HCT116 (cell line): ENCODE results near the gene NEK3. TPM values are rescaled to one million over a fixed set of nuclear protein-coding genes. Genes with fewer than 3 reads are reported as not detected.

Experiments
- ATAC-seq: fragments of 200-7000 bp; cut with Tn5 transposase; 2 replicates; pipeline ENCODE4 v1.9.1; 2020; ENCODE audit warnings: mild to moderate bottlenecking, moderate library complexity
- BruUV-seq: library from RNA; stranded (reverse); fragments of 400-500 nt; replicated peaks from 2 replicates; lab custom pipeline; 2021; lab: Mats Ljungman, UMichigan
- CTCF ChIA-PET: fragments of 300-600 bp; sonication (Branson Sonifier 250); formaldehyde crosslinking; loops from one replicate; lab custom pipeline; 2021; ENCODE audit warnings: antibody characterized with exemption; lab: Charles Lee
- POLR2A ChIA-PET: fragments of 300-600, 350-600 bp; sonication (Branson Sonifier 250); formaldehyde crosslinking; loops from one replicate; lab custom pipeline; 2021; ENCODE audit warnings: antibody characterized with exemption; lab: Charles Lee
- RAD21 ChIA-PET, 2 experiments: fragments of 300-600 bp; sonication (Branson Sonifier 250); formaldehyde crosslinking; loops; one replicate each; lab custom pipeline; 2023; ENCODE audit warnings: low total read pairs in 2 of 2; ENCODE audit not compliant: uncharacterized antibody in 2 of 2, unreplicated experiment in 2 of 2, low non-redundant PET in 1 of 2; lab: Charles Lee
- DNase-seq: peaks from one replicate; pipeline ENCODE4 v3.0.0-alpha.2; 2010; ENCODE audit warnings: low read depth, low spot score
- H2AFZ ChIP-seq: fragments of 200-600 bp; shearing (Covaris generic), sonication (generic); 2 replicates; pipeline ENCODE4 v1.6.1; 2017; ENCODE audit warnings: low read depth, mixed run types, mixed read lengths, antibody characterized with exemption, low read length; ENCODE audit not compliant: poor library complexity, severe bottlenecking
- H3K27ac ChIP-seq: 2 replicates; pipeline ENCODE4 v1.5.1; 2012; ENCODE audit warnings: low read depth, low read length
- H3K27me3 ChIP-seq: fragments of 200-600 bp; sonication (generic); 2 replicates; pipeline ENCODE4 v1.6.1; 2016; ENCODE audit warnings: mixed run types, low read length, mixed read lengths; ENCODE audit not compliant: insufficient read depth
- H3K36me3 ChIP-seq, 2 experiments: fragments of 200-500 bp in 1 of 2; fragments of 200-600 bp in 1 of 2; sonication (Bioruptor generic) in 1 of 2; sonication (generic) in 1 of 2; 2 replicates each; pipeline versions ENCODE4 v1.5.1 to v1.6.1; 2014 to 2016; ENCODE audit warnings: low read length in 2 of 2, inconsistent platforms in 1 of 2, mixed read lengths in 1 of 2, mixed run types in 1 of 2; ENCODE audit not compliant: insufficient read depth in 2 of 2, control insufficient read depth in 1 of 2
- H3K4me1 ChIP-seq, 2 experiments: fragments of 200-600 bp in 1 of 2; sonication (generic) in 1 of 2; 2 replicates each; pipeline versions ENCODE4 v1.5.1 to v1.6.1; 2012 to 2017; ENCODE audit warnings: low read length in 2 of 2, inconsistent platforms in 1 of 2, mild to moderate bottlenecking in 1 of 2, mixed read lengths in 1 of 2, mixed run types in 1 of 2, moderate library complexity in 1 of 2; ENCODE audit not compliant: insufficient read depth in 2 of 2, control insufficient read depth in 1 of 2
- H3K4me2 ChIP-seq: fragments of 200-600 bp; sonication (generic); 2 replicates; pipeline ENCODE4 v1.6.1; 2017; ENCODE audit warnings: mixed run types, low read length, mixed read lengths
- H3K4me3 ChIP-seq, 2 experiments: fragments of 200-600 bp in 1 of 2; sonication (generic) in 1 of 2; replicated peaks in 1 of 2; 2 replicates each; pipeline ENCODE4 v1.5.1; 2011 to 2016; ENCODE audit warnings: low read length in 2 of 2, control low read depth in 1 of 2, low read depth in 1 of 2, mild to moderate bottlenecking in 1 of 2, mixed read lengths in 1 of 2, mixed run types in 1 of 2
- H3K79me2 ChIP-seq: fragments of 200-600 bp; sonication (generic); 2 replicates; pipeline ENCODE4 v1.6.1; 2017; ENCODE audit warnings: mild to moderate bottlenecking, mixed run types, low read length, moderate library complexity, mixed read lengths; ENCODE audit not compliant: insufficient read depth
- H3K9ac ChIP-seq: fragments of 200-600 bp; sonication (generic); 2 replicates; pipeline ENCODE4 v1.6.1; 2016; ENCODE audit warnings: low read length, mixed read lengths
- H3K9me2 ChIP-seq: fragments of 200-600 bp; sonication (generic), shearing (Covaris generic); 2 replicates; pipeline ENCODE4 v1.6.1; 2017; ENCODE audit warnings: mixed run types, mild to moderate bottlenecking, moderate library complexity; ENCODE audit not compliant: insufficient read depth
- H3K9me3 ChIP-seq, 2 experiments: fragments of 200-500 bp in 1 of 2; fragments of 200-600 bp in 1 of 2; sonication (Bioruptor generic) in 1 of 2; sonication (generic) in 1 of 2; 2 replicates each; pipeline ENCODE4 v1.6.1; 2014 to 2017; ENCODE audit warnings: low read length in 2 of 2, mixed read lengths in 2 of 2, inconsistent platforms in 1 of 2, low read depth in 1 of 2, mild to moderate bottlenecking in 1 of 2, mixed run types in 1 of 2, moderate library complexity in 1 of 2; ENCODE audit not compliant: control insufficient read depth in 1 of 2, insufficient read depth in 1 of 2
- H4K20me1 ChIP-seq: fragments of 200-600 bp; sonication (generic), shearing (Covaris generic); 2 replicates; pipeline ENCODE4 v1.6.1; 2017; ENCODE audit warnings: mixed run types, mild to moderate bottlenecking, moderate library complexity; ENCODE audit not compliant: insufficient read depth
- ATF3 ChIP-seq: IDR thresholded peaks from 2 replicates; pipeline ENCODE4 v1.6.1; 2012
- CBX3 ChIP-seq: IDR thresholded peaks from 2 replicates; pipeline ENCODE4 v1.6.1; 2012; ENCODE audit warnings: low read depth
- CTCF ChIP-seq, 3 experiments: fragments of 200-600 bp in 1 of 3; sonication (generic) in 1 of 3; IDR thresholded peaks in 2 of 3; conservative IDR thresholded peaks in 1 of 3; 2 replicates each; pipeline ENCODE4 v1.5.1; 2012 to 2017; ENCODE audit warnings: low read depth in 2 of 3, low read length in 2 of 3, antibody characterized with exemption in 1 of 3, borderline replicate concordance in 1 of 3, control low read depth in 1 of 3, mild to moderate bottlenecking in 1 of 3, mixed read lengths in 1 of 3, mixed run types in 1 of 3, moderate library complexity in 1 of 3; ENCODE audit not compliant: insufficient read depth in 1 of 3
- EGR1 ChIP-seq: IDR thresholded peaks from 2 replicates; pipeline ENCODE4 v1.6.1; 2012; ENCODE audit warnings: low read depth
- ELF1 ChIP-seq: IDR thresholded peaks from 2 replicates; pipeline ENCODE4 v1.6.1; 2012; ENCODE audit warnings: low read depth, borderline replicate concordance
- EZH2 ChIP-seq: fragments of 200-600 bp; sonication (generic); IDR thresholded peaks from 2 replicates; pipeline ENCODE4 v1.6.1; 2017; ENCODE audit warnings: antibody characterized with exemption, mixed run types
- EZH2phosphoT487 ChIP-seq: fragments of 200-600 bp; IDR thresholded peaks from 2 replicates; pipeline ENCODE4 v1.6.1; 2018; ENCODE audit warnings: antibody characterized with exemption, borderline replicate concordance
- FOSL1 ChIP-seq: IDR thresholded peaks from 2 replicates; pipeline ENCODE4 v1.6.1; 2012; ENCODE audit warnings: low read depth
- JUND ChIP-seq: IDR thresholded peaks from 2 replicates; pipeline ENCODE4 v1.6.1; 2012
- MAX ChIP-seq: IDR thresholded peaks from 2 replicates; pipeline ENCODE4 v1.6.1; 2012
- POLR2A ChIP-seq: IDR thresholded peaks from 2 replicates; pipeline ENCODE4 v1.7.0; 2011; ENCODE audit warnings: borderline replicate concordance; ENCODE audit not compliant: insufficient read depth, insufficient read length; ENCODE audit errors: extremely low read depth
- POLR2AphosphoS5 ChIP-seq: IDR thresholded peaks from 2 replicates; pipeline ENCODE4 v1.6.1; 2011; ENCODE audit warnings: mild to moderate bottlenecking, low read depth, low read length, moderate library complexity
- RAD21 ChIP-seq: IDR thresholded peaks from 2 replicates; pipeline ENCODE4 v1.6.1; 2012; ENCODE audit warnings: low read depth, mild to moderate bottlenecking
- SIN3A ChIP-seq: IDR thresholded peaks from 2 replicates; pipeline ENCODE4 v1.6.1; 2012; ENCODE audit warnings: low read depth
- SP1 ChIP-seq: IDR thresholded peaks from 2 replicates; pipeline ENCODE4 v1.6.1; 2012; ENCODE audit warnings: low read depth
- YY1 ChIP-seq: IDR thresholded peaks from 2 replicates; pipeline ENCODE4 v1.6.1; 2011; ENCODE audit warnings: low read length, low read depth, moderate library complexity, mild to moderate bottlenecking; ENCODE audit not compliant: insufficient replicate concordance; ENCODE audit errors: extremely low read depth
- ZFX ChIP-seq: fragments of 450-650 bp; IDR thresholded peaks from 2 replicates; pipeline ENCODE4 v1.6.1; 2017
- ZNF274 ChIP-seq: fragments of 200-500 bp; sonication (Bioruptor generic); IDR thresholded peaks from 2 replicates; pipeline ENCODE4 v1.6.1; 2014; ENCODE audit warnings: mild to moderate bottlenecking, low read depth, low read length, inconsistent platforms
- intact Hi-C: fragments of 100-400 bp; cut with micrococcal nuclease; formaldehyde crosslinking; loops from 2 replicates; pipeline ENCODE4 v1.10.0; 2022
- total RNA-seq: library from RNA; stranded (reverse); gene quantifications from one replicate; pipeline ENCODE4 v1.2.1, GENCODE V29; 2021; ENCODE audit not compliant: unreplicated experiment

NEK3 gene
- total RNA-seq, 1 experiment from 2014 or later = 15.7 TPM

- H3K9me3 ChIP-seq = no peaks in the 10 kb centered on the region
- intact Hi-C loops = no loop called here
- RAD21 ChIA-PET = no interaction called here
- no peaks in the 10 kb centered on the region for H3K27me3 ChIP-seq
- no peak for ATAC-seq
- H4K20me1 ChIP-seq = no peaks in the 10 kb centered on the region
- no peaks in the 10 kb centered on the region for H3K4me1 ChIP-seq
- H3K27ac ChIP-seq = no peak overlapping the region
- no peak for TF ChIP-seq ELF1
- TF ChIP-seq ZFX = no peak
- no peak for TF ChIP-seq JUND
- no peak for TF ChIP-seq RAD21
- no peak for TF ChIP-seq POLR2A
- TF ChIP-seq MAX = no peak
- CTCF ChIA-PET = no interaction called here
- BruUV-seq = no TSS peak
- H3K79me2 ChIP-seq = no peaks in the 10 kb centered on the region
- H3K9me2 ChIP-seq = no peaks in the 10 kb centered on the region
- no peaks in the 10 kb centered on the region for H3K36me3 ChIP-seq
- no peak overlapping the region for H3K9ac ChIP-seq
- DNase-seq = no peak
- POLR2A ChIA-PET = no interaction called here
- no peak overlapping the region for H2AFZ ChIP-seq
- no peak overlapping the region for H3K4me3 ChIP-seq
- H3K4me2 ChIP-seq = no peak overlapping the region
Measured at GRCh38 chr13:52118095-52118494, 41.3 kb downstream of the NEK3 start.

GRCh38 chr13:52112591-52112990, 46.8 kb downstream of the NEK3 start:
- no peak overlapping the region for H3K4me2 ChIP-seq
- intact Hi-C loops = no loop called here
- H3K9ac ChIP-seq = no peak overlapping the region
- H3K4me1 ChIP-seq = no peaks in the 10 kb centered on the region
- no peak overlapping the region for H3K27ac ChIP-seq
- no peak overlapping the region for H2AFZ ChIP-seq
- H3K27me3 ChIP-seq = no peaks in the 10 kb centered on the region
- no peak for ATAC-seq
- H3K9me2 ChIP-seq = no peaks in the 10 kb centered on the region
- POLR2A ChIA-PET = no interaction called here
- H3K36me3 ChIP-seq = no peaks in the 10 kb centered on the region
- CTCF ChIA-PET = interaction anchor here (0.5 kb wide), 1 partner anchor 291 kb away, joined by 4 read pairs; no protein-coding TSS in a partner anchor
- no peak for DNase-seq
- no peaks in the 10 kb centered on the region for H4K20me1 ChIP-seq
- BruUV-seq = no TSS peak
- RAD21 ChIA-PET = no interaction called here
- no peak overlapping the region for H3K4me3 ChIP-seq
- no peak for TF ChIP-seq ATF3
- no peak for TF ChIP-seq CTCF (IDR thresholded peaks at IDR 0.05 in 2 of 3, conservative IDR thresholded peaks at IDR 0.05 in 1 of 3; ENCODE audit: borderline replicate concordance in 1 of 3, insufficient read depth in 1 of 3, low read depth in 2 of 3, low read length in 2 of 3)
- no peak for TF ChIP-seq SP1
- TF ChIP-seq EZH2phosphoT487 = no peak
- TF ChIP-seq ELF1 = no peak
- TF ChIP-seq MAX = no peak
- TF ChIP-seq POLR2A = no peak
- no peak for TF ChIP-seq EZH2
- no peak for TF ChIP-seq YY1
- no peak for TF ChIP-seq CBX3
- TF ChIP-seq ZNF274 = no peak
- TF ChIP-seq RAD21 = no peak
- TF ChIP-seq SIN3A = no peak
- TF ChIP-seq POLR2AphosphoS5 = no peak
- TF ChIP-seq FOSL1 = no peak
- no peak for TF ChIP-seq EGR1
- no peaks in the 10 kb centered on the region for H3K79me2 ChIP-seq
- H3K9me3 ChIP-seq = no peaks in the 10 kb centered on the region
